H9 (cell line): Measurements from ENCODE around the gene SDK2. TPM values are rescaled to one million over a fixed set of nuclear protein-coding genes. Genes with fewer than 3 reads are reported as not detected.

Experiments used
- DNase-seq: peaks from one replicate; pipeline ENCODE4 v3.0.0-alpha.2; 2017
- H2AFZ ChIP-seq: one replicate; pipeline ENCODE4 v1.6.1; 2013; ENCODE audit warnings: mild to moderate bottlenecking, low read length, control low read depth, moderate library complexity
- H2AK5ac ChIP-seq: 2 replicates; pipeline ENCODE4 v1.6.1; 2013; ENCODE audit warnings: low read length, control low read depth, mixed read lengths; ENCODE audit not compliant: insufficient read length
- H2BK120ac ChIP-seq: one replicate; pipeline ENCODE4 v1.6.1; 2013; ENCODE audit warnings: low read depth, mild to moderate bottlenecking, low read length, control low read depth, inconsistent platforms; ENCODE audit not compliant: poor library complexity, severe bottlenecking
- H2BK12ac ChIP-seq: 2 replicates; pipeline ENCODE4 v1.6.1; 2013; ENCODE audit warnings: low read length, control low read depth, mixed read lengths, low read depth; ENCODE audit not compliant: insufficient read length
- H2BK15ac ChIP-seq: 2 replicates; pipeline ENCODE4 v1.6.1; 2013; ENCODE audit warnings: low read depth, low read length, control low read depth
- H2BK20ac ChIP-seq: one replicate; pipeline ENCODE4 v1.6.1; 2013; ENCODE audit warnings: low read depth, mild to moderate bottlenecking, low read length, control low read depth, inconsistent platforms; ENCODE audit not compliant: poor library complexity, severe bottlenecking
- H2BK5ac ChIP-seq: 2 replicates; pipeline ENCODE4 v1.6.1; 2013; ENCODE audit warnings: low read length, control low read depth, mixed read lengths; ENCODE audit not compliant: insufficient read length
- H3K14ac ChIP-seq: 2 replicates; pipeline ENCODE4 v1.6.1; 2013; ENCODE audit warnings: low read length, control low read depth; ENCODE audit not compliant: insufficient read depth
- H3K18ac ChIP-seq: 2 replicates; pipeline ENCODE4 v1.6.1; 2013; ENCODE audit warnings: low read depth, mild to moderate bottlenecking, mixed read lengths, low read length, control low read depth; ENCODE audit not compliant: insufficient read length
- H3K23ac ChIP-seq: 2 replicates; pipeline ENCODE4 v1.6.1; 2013; ENCODE audit warnings: low read length, control low read depth, mixed read lengths, low read depth; ENCODE audit not compliant: insufficient read length
- H3K23me2 ChIP-seq: 2 replicates; pipeline ENCODE4 v1.6.1; 2013; ENCODE audit warnings: low read depth, mild to moderate bottlenecking, mixed read lengths, low read length, control low read depth; ENCODE audit not compliant: insufficient read length, poor library complexity, severe bottlenecking
- H3K27ac ChIP-seq: 2 replicates; pipeline ENCODE4 v1.5.1; 2013; ENCODE audit warnings: low read length, control low read depth, mixed read lengths, low read depth; ENCODE audit not compliant: insufficient read length
- H3K27me3 ChIP-seq: 2 replicates; pipeline ENCODE4 v1.6.1; 2013; ENCODE audit warnings: low read length, control low read depth, inconsistent platforms; ENCODE audit not compliant: insufficient read depth
- H3K4ac ChIP-seq: 2 replicates; pipeline ENCODE4 v1.6.1; 2013; ENCODE audit warnings: low read depth, mild to moderate bottlenecking, control low read depth, inconsistent platforms, low read length, moderate library complexity
- H3K4me1 ChIP-seq: 2 replicates; pipeline ENCODE4 v1.6.1; 2013; ENCODE audit warnings: low read length, control low read depth, inconsistent platforms; ENCODE audit not compliant: insufficient read depth
- H3K4me2 ChIP-seq: 2 replicates; pipeline ENCODE4 v1.6.1; 2013; ENCODE audit warnings: low read length, control low read depth, mixed read lengths; ENCODE audit not compliant: insufficient read length, insufficient read depth
- H3K56ac ChIP-seq: 2 replicates; pipeline ENCODE4 v1.6.1; 2013; ENCODE audit warnings: low read depth, mild to moderate bottlenecking, mixed read lengths, low read length, control low read depth; ENCODE audit not compliant: insufficient read length
- H3K79me1 ChIP-seq: 2 replicates; pipeline ENCODE4 v1.6.1; 2013; ENCODE audit warnings: low read depth, mild to moderate bottlenecking, moderate library complexity, low read length, control low read depth, inconsistent platforms; ENCODE audit not compliant: insufficient read depth, poor library complexity, severe bottlenecking
- H3K79me2 ChIP-seq: 2 replicates; pipeline ENCODE4 v1.6.1; 2013; ENCODE audit warnings: low read length, control low read depth, inconsistent platforms; ENCODE audit not compliant: insufficient read depth
- H3K9ac ChIP-seq: 2 replicates; pipeline ENCODE4 v1.6.1; 2013; ENCODE audit warnings: low read length, control low read depth, mixed read lengths; ENCODE audit not compliant: insufficient read length; ENCODE audit errors: extremely low read depth
- H3K9me3 ChIP-seq: one replicate; pipeline ENCODE4 v1.6.1; 2013; ENCODE audit warnings: low read depth, low read length, inconsistent platforms; ENCODE audit not compliant: control insufficient read depth
- H3T11ph ChIP-seq: one replicate; pipeline ENCODE4 v1.6.1; 2013; ENCODE audit warnings: mild to moderate bottlenecking, low read length, control low read depth, inconsistent platforms
- H4K20me1 ChIP-seq: one replicate; pipeline ENCODE4 v1.6.1; 2013; ENCODE audit not compliant: control insufficient read depth, insufficient read length, insufficient read depth
- H4K5ac ChIP-seq: 2 replicates; pipeline ENCODE4 v1.6.1; 2013; ENCODE audit warnings: low read depth, mild to moderate bottlenecking, mixed read lengths, low read length, control low read depth; ENCODE audit not compliant: insufficient read length
- H4K8ac ChIP-seq: replicated peaks from 2 replicates; pipeline ENCODE4 v1.6.1; 2013; ENCODE audit warnings: low read length, control low read depth, mixed read lengths, low read depth; ENCODE audit not compliant: insufficient read length
- H4K91ac ChIP-seq: 2 replicates; pipeline ENCODE4 v1.6.1; 2013; ENCODE audit warnings: low read depth, mild to moderate bottlenecking, moderate library complexity, mixed read lengths, low read length, control low read depth; ENCODE audit not compliant: insufficient read length
- H3K27ac Mint-ChIP-seq, 3 experiments: 2 replicates in 2 of 3; 3 replicates in 1 of 3; pipeline ENCODE4 v1.8.0; 2020 to 2021; ENCODE audit warnings: mixed read lengths in 3 of 3, mild to moderate bottlenecking in 1 of 3, moderate library complexity in 1 of 3
- H3K27me3 Mint-ChIP-seq: 2 replicates; pipeline ENCODE4 v1.8.0; 2021; ENCODE audit warnings: low read depth, mild to moderate bottlenecking, moderate library complexity, mixed read lengths
- H3K36me3 Mint-ChIP-seq, 3 experiments: 2 replicates in 2 of 3; 3 replicates in 1 of 3; pipeline ENCODE4 v1.8.0; 2020 to 2021; ENCODE audit warnings: low read depth in 3 of 3, mixed read lengths in 3 of 3; ENCODE audit not compliant: insufficient read depth in 1 of 3
- H3K4me1 Mint-ChIP-seq, 2 experiments: 2 replicates each; pipeline ENCODE4 v1.8.0; 2020; ENCODE audit warnings: mixed read lengths in 2 of 2
- H3K4me3 Mint-ChIP-seq, 2 experiments: 2 replicates in 1 of 2; 3 replicates in 1 of 2; pipeline ENCODE4 v1.8.0; 2020 to 2021; ENCODE audit warnings: mild to moderate bottlenecking in 2 of 2, mixed read lengths in 2 of 2, moderate library complexity in 1 of 2
- H3K9me3 Mint-ChIP-seq, 2 experiments: 2 replicates in 1 of 2; 3 replicates in 1 of 2; pipeline ENCODE4 v1.8.0; 2020; ENCODE audit warnings: mild to moderate bottlenecking in 2 of 2, mixed read lengths in 2 of 2, moderate library complexity in 1 of 2
- WGBS: extraction: QIAGEN DNeasy Blood & Tissue Kit; methylation state at CpG from one replicate; pipeline ENCODE4 v1.1.7; 2013; ENCODE audit warnings: missing lambda C conversion rate, low lambda C conversion rate, mixed read lengths; ENCODE audit not compliant: insufficient read length; ENCODE audit errors: extremely low coverage; 5-methylcytosine and 5-hydroxymethylcytosine counted together
- total RNA-seq: library from RNA; stranded (reverse); gene quantifications from 2 replicates; pipeline ENCODE4 v1.2.1, GENCODE V29; 2021
- TF ChIP-seq, protein P1 (sequence below): fragments of 200-600 bp; sonication (generic); conservative IDR thresholded peaks from 3 replicates; pipeline ENCODE4 v1.8.0; 2021; ENCODE audit warnings: antibody characterized with exemption, mild to moderate bottlenecking

Gene SDK2
- total RNA-seq, 1 experiment from 2014 or later, result 9.1 TPM

DNA sequence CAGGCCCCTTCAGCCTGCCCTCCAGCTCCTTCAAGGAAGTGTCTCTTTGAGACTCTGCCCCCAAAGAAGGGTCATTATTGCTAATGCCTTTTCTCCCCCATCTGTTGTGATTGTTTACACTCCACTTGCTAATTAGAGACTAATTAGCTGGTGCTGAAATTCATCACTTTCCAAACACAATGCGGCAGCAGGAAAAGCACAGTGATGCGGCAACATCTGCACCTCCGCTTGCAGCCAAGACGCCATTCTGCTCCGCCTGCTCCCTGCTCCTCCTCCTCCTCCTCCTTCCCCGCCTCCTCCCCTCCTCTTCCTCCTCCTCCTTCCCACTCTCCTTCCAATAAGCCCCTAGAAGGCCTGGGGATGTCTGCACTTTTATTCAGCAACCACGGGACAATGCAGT lies 110.5 kb downstream of the SDK2 start:
- no peak overlapping the region for H3K56ac ChIP-seq
- H4K91ac ChIP-seq, result no peak overlapping the region
- WGBS, result no CpG with 5 or more reads among the region's 7 CpGs
- H4K20me1 ChIP-seq, result no peaks in the 10 kb centered on the region
- H4K5ac ChIP-seq, result no peak overlapping the region
- DNase-seq, result peak; percentile 63
- no peak overlapping the region for H3K9ac ChIP-seq
- no peak overlapping the region for H2BK120ac ChIP-seq
- H2AK5ac ChIP-seq, result no peak overlapping the region
- H3K23ac ChIP-seq, result no peak overlapping the region
- TF ChIP-seq, protein P1, sequence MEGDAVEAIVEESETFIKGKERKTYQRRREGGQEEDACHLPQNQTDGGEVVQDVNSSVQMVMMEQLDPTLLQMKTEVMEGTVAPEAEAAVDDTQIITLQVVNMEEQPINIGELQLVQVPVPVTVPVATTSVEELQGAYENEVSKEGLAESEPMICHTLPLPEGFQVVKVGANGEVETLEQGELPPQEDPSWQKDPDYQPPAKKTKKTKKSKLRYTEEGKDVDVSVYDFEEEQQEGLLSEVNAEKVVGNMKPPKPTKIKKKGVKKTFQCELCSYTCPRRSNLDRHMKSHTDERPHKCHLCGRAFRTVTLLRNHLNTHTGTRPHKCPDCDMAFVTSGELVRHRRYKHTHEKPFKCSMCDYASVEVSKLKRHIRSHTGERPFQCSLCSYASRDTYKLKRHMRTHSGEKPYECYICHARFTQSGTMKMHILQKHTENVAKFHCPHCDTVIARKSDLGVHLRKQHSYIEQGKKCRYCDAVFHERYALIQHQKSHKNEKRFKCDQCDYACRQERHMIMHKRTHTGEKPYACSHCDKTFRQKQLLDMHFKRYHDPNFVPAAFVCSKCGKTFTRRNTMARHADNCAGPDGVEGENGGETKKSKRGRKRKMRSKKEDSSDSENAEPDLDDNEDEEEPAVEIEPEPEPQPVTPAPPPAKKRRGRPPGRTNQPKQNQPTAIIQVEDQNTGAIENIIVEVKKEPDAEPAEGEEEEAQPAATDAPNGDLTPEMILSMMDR, result no peak
- H3K27me3 ChIP-seq, result no peaks in the 10 kb centered on the region
- no peak overlapping the region for H3K18ac ChIP-seq
- no peak overlapping the region for H2BK20ac ChIP-seq
- H3K27ac ChIP-seq, result no peak overlapping the region
- no peak overlapping the region for H3K4me2 ChIP-seq
- no peaks in the 10 kb centered on the region for H3K79me1 ChIP-seq
- no peaks in the 10 kb centered on the region for H3K79me2 ChIP-seq
- no peak overlapping the region for H2BK15ac ChIP-seq
- H3K9me3 ChIP-seq, result no peaks in the 10 kb centered on the region
- H3K23me2 ChIP-seq, result no peaks in the 10 kb centered on the region
- H4K8ac ChIP-seq, result no peak overlapping the region
- no peak overlapping the region for H3K4ac ChIP-seq
- Mint-ChIP-seq H3K9me3 (no peaks in the 10 kb centered on the region), H3K4me1 (peaks cover 29 to 63% of the 10 kb centered on the region in 2 experiments), H3K27me3 (peaks cover 1% of the 10 kb centered on the region), H3K4me3 (no peak overlapping the region; a peak in 1 of 5 replicates), H3K36me3 (no peaks in the 10 kb centered on the region), H3K27ac (peak overlapping the region in 2 of 3 experiments; percentile 11 to 71; a peak in 2 of 7 replicates)
- H3T11ph ChIP-seq, result no peak overlapping the region
- H3K14ac ChIP-seq, result no peak overlapping the region
- no peak overlapping the region for H2BK5ac ChIP-seq
- no peak overlapping the region for H2AFZ ChIP-seq
- peaks cover 4% of the 10 kb centered on the region; the same call in 1 of the 2 replicates for H3K4me1 ChIP-seq
- H2BK12ac ChIP-seq, result no peak overlapping the region
